Lower lobe of right lung (tissue), 2 donors: ENCODE measurements around the gene MAPKAP1. TPM values are rescaled to one million over a fixed set of nuclear protein-coding genes. Genes with fewer than 3 reads are reported as not detected.

Experiments used
- ATAC-seq, 2 donors: fragments of 200-7000 bp; cut with Tn5 transposase; one replicate each; pipeline ENCODE4 v1.9.1; 2020 to 2022; ENCODE audit warnings: mild to moderate bottlenecking in 2 of 2, moderate library complexity in 2 of 2
- DNase-seq: peaks from one replicate; pipeline ENCODE4 v3.0.0-alpha.2; 2020
- H3K27ac ChIP-seq: fragments of 200-600 bp; one replicate; pipeline ENCODE4 v1.8.0; 2022
- H3K27me3 ChIP-seq: fragments of 200-600 bp; one replicate; pipeline ENCODE4 v1.8.0; 2022; ENCODE audit warnings: low read depth
- H3K36me3 ChIP-seq: fragments of 200-600 bp; one replicate; pipeline ENCODE4 v1.8.0; 2022; ENCODE audit warnings: mild to moderate bottlenecking
- H3K4me1 ChIP-seq: fragments of 200-600 bp; one replicate; pipeline ENCODE4 v1.8.0; 2022
- H3K4me3 ChIP-seq: fragments of 200-600 bp; one replicate; pipeline ENCODE4 v1.8.0; 2022; ENCODE audit warnings: mild to moderate bottlenecking
- H3K9me3 ChIP-seq: fragments of 200-600 bp; one replicate; pipeline ENCODE4 v1.8.0; 2022
- intact Hi-C: fragments of 100-400 bp; cut with DNase I; formaldehyde crosslinking; loops from one replicate; pipeline ENCODE4 v1.11.0; 2022
- total RNA-seq: library from RNA; stranded (reverse); fragmentation: NEBNext Ultra II Directional; extraction: Animal tissue kit (Norgen Biotek cat#: 25700); gene quantifications from one replicate; pipeline ENCODE4 v1.2.1, GENCODE V29; 2021
- TF ChIP-seq, protein P1 (sequence below): fragments of 200-600 bp; IDR thresholded peaks from one replicate; pipeline ENCODE4 v1.8.0; 2022; ENCODE audit warnings: antibody characterized with exemption, mild to moderate bottlenecking
- donor health status: DM: no; HTN: yes; CAD: no; lungs with severe emphysema.

MAPKAP1 gene
- total RNA-seq, 1 donor from 2014 or later: 71.5 TPM

GRCh38 chr9:125730168-125730567 lies 23.2 kb upstream of the MAPKAP1 start:
- ATAC-seq (no peak), DNase-seq (no peak)
- intact Hi-C loops: no loop called here
- Histone ChIP-seq H3K9me3 (no peaks in the 10 kb centered on the region), H3K27ac (no peak overlapping the region), H3K4me3 (no peak overlapping the region), H3K36me3 (no peaks in the 10 kb centered on the region), H3K4me1 (no peaks in the 10 kb centered on the region), H3K27me3 (no peaks in the 10 kb centered on the region)
- TF ChIP-seq, protein P1, sequence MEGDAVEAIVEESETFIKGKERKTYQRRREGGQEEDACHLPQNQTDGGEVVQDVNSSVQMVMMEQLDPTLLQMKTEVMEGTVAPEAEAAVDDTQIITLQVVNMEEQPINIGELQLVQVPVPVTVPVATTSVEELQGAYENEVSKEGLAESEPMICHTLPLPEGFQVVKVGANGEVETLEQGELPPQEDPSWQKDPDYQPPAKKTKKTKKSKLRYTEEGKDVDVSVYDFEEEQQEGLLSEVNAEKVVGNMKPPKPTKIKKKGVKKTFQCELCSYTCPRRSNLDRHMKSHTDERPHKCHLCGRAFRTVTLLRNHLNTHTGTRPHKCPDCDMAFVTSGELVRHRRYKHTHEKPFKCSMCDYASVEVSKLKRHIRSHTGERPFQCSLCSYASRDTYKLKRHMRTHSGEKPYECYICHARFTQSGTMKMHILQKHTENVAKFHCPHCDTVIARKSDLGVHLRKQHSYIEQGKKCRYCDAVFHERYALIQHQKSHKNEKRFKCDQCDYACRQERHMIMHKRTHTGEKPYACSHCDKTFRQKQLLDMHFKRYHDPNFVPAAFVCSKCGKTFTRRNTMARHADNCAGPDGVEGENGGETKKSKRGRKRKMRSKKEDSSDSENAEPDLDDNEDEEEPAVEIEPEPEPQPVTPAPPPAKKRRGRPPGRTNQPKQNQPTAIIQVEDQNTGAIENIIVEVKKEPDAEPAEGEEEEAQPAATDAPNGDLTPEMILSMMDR: no peak

- no peak for ATAC-seq
- no peak overlapping the region for H3K27ac ChIP-seq
- TF ChIP-seq, protein P1: no peak
- no peaks in the 10 kb centered on the region for H3K36me3 ChIP-seq
- DNase-seq: no peak
- no peak overlapping the region for H3K4me3 ChIP-seq
- H3K4me1 ChIP-seq: no peaks in the 10 kb centered on the region
- no peaks in the 10 kb centered on the region for H3K9me3 ChIP-seq
- intact Hi-C loops: no loop called here
- H3K27me3 ChIP-seq: no peaks in the 10 kb centered on the region
Observed at GRCh38 chr9:125726456-125727132, 19.6 kb upstream of the MAPKAP1 start.

GRCh38 chr9:125707472-125707804 lies 430 bp upstream of the MAPKAP1 start:
- Histone ChIP-seq H3K27me3 (no peaks in the 10 kb centered on the region), H3K4me1 (peaks cover 24% of the 10 kb centered on the region), H3K27ac (peak overlapping the region; percentile 90), H3K9me3 (no peaks in the 10 kb centered on the region), H3K36me3 (no peaks in the 10 kb centered on the region), H3K4me3 (peak overlapping the region; percentile 98)
- TF ChIP-seq, protein P1: no peak
- ATAC-seq (no peak), DNase-seq (no peak)
- intact Hi-C loops: no loop called here

DNA sequence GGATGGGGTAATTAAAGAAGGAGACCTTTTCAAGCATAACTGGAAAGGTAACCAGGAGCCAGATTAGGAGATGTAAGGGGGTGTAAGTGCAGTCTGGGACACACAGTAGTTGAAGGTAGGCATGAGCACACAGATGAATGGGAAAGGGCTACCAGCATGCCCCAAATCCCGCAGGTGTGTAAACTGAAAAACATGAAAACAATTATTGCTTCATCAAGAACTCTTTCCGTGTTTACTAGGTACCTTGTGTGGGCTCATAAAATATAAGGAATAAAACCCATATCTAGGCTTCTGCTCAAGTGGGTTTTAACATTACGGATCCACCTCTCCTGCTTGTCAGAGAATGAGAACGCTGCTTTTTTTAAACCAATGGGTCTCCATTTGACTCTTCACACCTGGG lies 1.1 kb downstream of the MAPKAP1 start:
- no peak for ATAC-seq
- no peaks in the 10 kb centered on the region for H3K9me3 ChIP-seq
- intact Hi-C loops: no loop called here
- TF ChIP-seq, protein P1: no peak
- no peaks in the 10 kb centered on the region for H3K36me3 ChIP-seq
- DNase-seq: no peak
- H3K27ac ChIP-seq: peak overlapping the region; percentile 90
- H3K4me1 ChIP-seq: peaks cover 24% of the 10 kb centered on the region
- peak overlapping the region; percentile 98 for H3K4me3 ChIP-seq
- no peaks in the 10 kb centered on the region for H3K27me3 ChIP-seq

- H3K4me1 ChIP-seq: peaks cover 24% of the 10 kb centered on the region
- TF ChIP-seq, protein P1: no peak
- intact Hi-C loops: no loop called here
- ATAC-seq (no peak), DNase-seq (no peak)
- no peaks in the 10 kb centered on the region for H3K9me3 ChIP-seq
- H3K4me3 ChIP-seq: no peak overlapping the region
- H3K36me3 ChIP-seq: no peaks in the 10 kb centered on the region
- H3K27me3 ChIP-seq: no peaks in the 10 kb centered on the region
- no peak overlapping the region for H3K27ac ChIP-seq
Observed at GRCh38 chr9:125703662-125704061, 3.3 kb downstream of the MAPKAP1 start.

DNA sequence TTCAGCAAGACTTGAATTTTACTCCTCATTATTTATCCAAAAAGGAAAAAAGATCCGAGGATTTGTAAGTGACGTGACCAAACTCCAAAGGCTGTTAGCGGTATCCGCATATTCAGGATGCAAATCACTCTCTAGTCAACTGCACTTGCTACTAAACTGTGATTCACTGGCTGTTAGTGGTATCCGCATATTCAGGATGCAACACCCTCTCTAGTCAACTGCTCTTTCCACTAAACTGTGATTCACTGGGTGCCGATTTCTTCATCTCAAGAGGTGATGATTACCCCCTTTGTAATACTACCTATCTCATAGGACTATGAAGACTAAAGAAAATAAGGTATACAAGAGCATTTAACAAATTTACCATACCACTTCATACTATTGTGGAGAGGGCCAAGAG lies 5.7 kb downstream of the MAPKAP1 start:
- H3K27me3 ChIP-seq: no peaks in the 10 kb centered on the region
- intact Hi-C loops: no loop called here
- no peak for DNase-seq
- TF ChIP-seq, protein P1: no peak
- H3K4me1 ChIP-seq: peaks cover 15% of the 10 kb centered on the region
- H3K36me3 ChIP-seq: no peaks in the 10 kb centered on the region
- H3K9me3 ChIP-seq: no peaks in the 10 kb centered on the region
- ATAC-seq: no peak
- H3K27ac ChIP-seq: no peak overlapping the region
- no peak overlapping the region for H3K4me3 ChIP-seq
